PC-9 (cell line): ENCODE results near the gene AGO4.

ENCODE experiments used
- CTCF ChIP-seq: fragments of 200-600 bp; sonication (generic); conservative IDR thresholded peaks from 2 replicates; pipeline ENCODE4 v1.6.1; 2017; ENCODE audit warnings: mixed run types, antibody characterized with exemption, mild to moderate bottlenecking, moderate library complexity
- EZH2 ChIP-seq: fragments of 200-600 bp; sonication (generic); IDR thresholded peaks from 2 replicates; pipeline ENCODE4 v1.8.0; 2017; ENCODE audit warnings: antibody characterized with exemption, low read depth

GRCh38 chr1:35887508-35887907 lies 79.7 kb downstream of the AGO4 start:
- TF ChIP-seq CTCF (no peak), EZH2 (no peak)
